NB4 (cell line): Measurements from ENCODE around the gene UBE2L5.

Source experiments
- CTCF ChIP-seq: IDR thresholded peaks from one replicate; pipeline ENCODE4 v1.5.1; 2012; ENCODE audit warnings: low read depth, low read length
- POLR2A ChIP-seq: IDR thresholded peaks from 2 replicates; pipeline ENCODE4 v1.6.1; 2011; ENCODE audit warnings: mild to moderate bottlenecking; ENCODE audit not compliant: insufficient read length; ENCODE audit errors: extremely low read depth

DNA sequence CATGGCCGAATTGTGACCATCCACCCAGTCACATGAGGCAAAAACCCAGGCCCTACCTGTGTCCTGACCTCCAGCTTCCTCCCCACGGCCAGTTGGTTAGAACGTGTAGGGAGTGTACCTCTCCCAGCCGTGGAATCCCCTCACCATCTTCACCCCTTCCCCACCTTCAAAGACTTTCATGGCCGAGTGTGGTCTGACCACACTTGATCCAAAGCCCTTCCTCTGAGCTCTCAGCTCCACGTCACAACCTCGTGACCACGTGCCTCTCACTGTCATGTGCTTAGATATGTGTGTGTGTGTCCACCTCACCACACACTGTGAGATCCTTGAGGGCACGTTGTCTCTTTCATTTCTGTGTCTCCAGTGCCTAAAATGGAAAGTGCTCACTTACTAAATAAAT, 48.6 kb upstream of the UBE2L5 start:
- TF ChIP-seq POLR2A, result no peak
- TF ChIP-seq CTCF, result no peak
